Measurements from ENCODE around the gene PTF1A.
"Not testable (repeated sequence)": the region's sequence is repeated elsewhere in the genome, so short reads cannot be mapped to it uniquely, and the experiment has no call there.

PTF1A gene

GRCh38 chr10:23204773-23205172, 12.7 kb downstream of the PTF1A start:
- no peak for DNase-seq

GRCh38 chr10:23205972-23206642, 14.0 kb downstream of the PTF1A start:
- DNase-seq: no peak

- DNase-seq: no peak
Observed at GRCh38 chr10:23217471-23217870, 25.4 kb downstream of the PTF1A start.

- DNase-seq: no peak
Observed at GRCh38 chr10:23230582-23230981, 38.5 kb downstream of the PTF1A start.

GRCh38 chr10:23238015-23238414, 45.9 kb downstream of the PTF1A start:
- no peak for DNase-seq

- DNase-seq: not testable (repeated sequence)
Observed at GRCh38 chr10:23241779-23242178, 49.7 kb downstream of the PTF1A start.
